Panc1 (cell line): ENCODE results near the gene SLC7A11. TPM values are rescaled to one million over a fixed set of nuclear protein-coding genes. Genes with fewer than 3 reads are reported as not detected.

Source experiments
- ATAC-seq: fragments of 200-7000 bp; cut with Tn5 transposase; 2 replicates; pipeline ENCODE4 v1.9.1; 2020; ENCODE audit warnings: mild to moderate bottlenecking, moderate library complexity
- BruUV-seq: library from RNA; stranded (reverse); fragments of 400-500 nt; replicated peaks from 2 replicates; lab custom pipeline; 2021; lab: Mats Ljungman, UMichigan
- CTCF ChIA-PET: fragments of 300-600 bp; sonication (Branson Sonifier 250); formaldehyde crosslinking; loops from one replicate; lab custom pipeline; 2022; ENCODE audit warnings: antibody characterized with exemption; lab: Charles Lee
- POLR2A ChIA-PET: fragments of 300-600 bp; sonication (Branson Sonifier 250); formaldehyde crosslinking; loops from one replicate; lab custom pipeline; 2022; ENCODE audit warnings: antibody characterized with exemption; lab: Charles Lee
- DNase-seq: peaks from one replicate; pipeline ENCODE4 v3.0.0-alpha.2; 2010; ENCODE audit warnings: low read depth, low spot score
- H3K27ac ChIP-seq: 2 replicates; pipeline ENCODE4 v1.5.1; 2011; ENCODE audit warnings: mild to moderate bottlenecking, low read length, inconsistent platforms
- H3K27me3 ChIP-seq: fragments of 200-500 bp; sonication (Bioruptor generic); 2 replicates; pipeline ENCODE4 v1.6.0; 2014; ENCODE audit warnings: low read length, inconsistent platforms; ENCODE audit not compliant: control insufficient read depth, insufficient read depth
- H3K36me3 ChIP-seq: fragments of 200-500 bp; sonication (Bioruptor generic); 2 replicates; pipeline ENCODE4 v1.5.1; 2014; ENCODE audit warnings: inconsistent platforms, mild to moderate bottlenecking, low read length, moderate library complexity; ENCODE audit not compliant: control insufficient read depth, insufficient read depth
- H3K4me1 ChIP-seq: 2 replicates; pipeline ENCODE4 v1.5.1; 2011; ENCODE audit warnings: inconsistent platforms, mild to moderate bottlenecking, low read length, moderate library complexity; ENCODE audit not compliant: control insufficient read depth, insufficient read depth
- H3K4me3 ChIP-seq, 2 experiments: 2 replicates each; pipeline ENCODE4 v1.5.1; 2011 to 2012; ENCODE audit warnings: low read depth in 2 of 2, low read length in 2 of 2, mild to moderate bottlenecking in 2 of 2, inconsistent platforms in 1 of 2, moderate library complexity in 1 of 2
- H3K9me3 ChIP-seq: fragments of 200-500 bp; sonication (Bioruptor generic); 2 replicates; pipeline ENCODE4 v1.5.1; 2014; ENCODE audit warnings: low read depth, mild to moderate bottlenecking, inconsistent platforms, low read length, moderate library complexity; ENCODE audit not compliant: control insufficient read depth, insufficient read depth
- POLR2AphosphoS5 ChIP-seq: IDR thresholded peaks from 2 replicates; pipeline ENCODE4 v1.6.1; 2012; ENCODE audit warnings: mild to moderate bottlenecking, low read depth, low read length, moderate library complexity
- REST ChIP-seq, 2 experiments: IDR thresholded peaks; 2 replicates each; pipeline ENCODE4 v1.6.1; 2011 to 2012; ENCODE audit warnings: low read depth in 2 of 2, control low read depth in 1 of 2, low read length in 1 of 2, mild to moderate bottlenecking in 1 of 2, moderate library complexity in 1 of 2; ENCODE audit not compliant: insufficient read depth in 1 of 2
- SIN3A ChIP-seq: IDR thresholded peaks from 2 replicates; pipeline ENCODE4 v1.6.1; 2012; ENCODE audit warnings: low read depth, mild to moderate bottlenecking, low read length, moderate library complexity, borderline replicate concordance; ENCODE audit not compliant: insufficient read depth
- TCF7L2 ChIP-seq: IDR thresholded peaks from 2 replicates; pipeline ENCODE4 v1.6.1; 2011; ENCODE audit warnings: mild to moderate bottlenecking, low read depth, low read length, inconsistent platforms
- in situ Hi-C: cut with HindIII; loops from 2 replicates; pipeline ENCODE4 v1.10.0; 2016; ENCODE audit warnings: low sequenced_read_pairs, low pct_unique_long_range_greater_than_20kb
- intact Hi-C: fragments of 100-400 bp; cut with micrococcal nuclease; formaldehyde crosslinking; loops from one replicate; pipeline ENCODE4 v1.10.0; 2022; ENCODE audit not compliant: unreplicated experiment
- total RNA-seq: library from RNA; stranded (reverse); gene quantifications from one replicate; pipeline ENCODE4 v1.2.1, GENCODE V29; 2021; ENCODE audit not compliant: unreplicated experiment
- TF ChIP-seq, protein P1 (sequence below): fragments of 450-650 bp; IDR thresholded peaks from 2 replicates; pipeline ENCODE4 v1.5.1; 2017; ENCODE audit warnings: mild to moderate bottlenecking

The SLC7A11 gene
- total RNA-seq, 1 experiment from 2014 or later, result 6.4 TPM

DNA sequence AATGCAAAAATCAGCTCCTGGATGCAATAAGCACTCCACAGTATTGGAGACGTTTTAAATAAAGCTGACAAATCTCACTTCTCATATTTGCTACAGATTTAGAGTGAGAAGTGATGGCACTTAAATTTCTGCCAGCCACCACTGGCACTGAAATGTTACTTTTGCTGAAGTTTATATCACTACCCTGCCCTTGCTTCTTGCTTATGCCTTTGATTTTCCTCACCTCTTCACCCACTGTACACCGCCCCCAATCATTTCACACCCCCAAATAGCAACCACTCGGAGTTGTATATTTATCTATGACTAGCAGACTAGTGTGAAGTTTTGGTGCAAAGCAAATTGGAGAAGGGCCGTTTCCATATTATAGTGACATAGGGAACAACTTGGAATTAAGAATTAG lies 19.9 kb upstream of the SLC7A11 start:
- no peak for TF ChIP-seq TCF7L2
- TF ChIP-seq, protein P1, sequence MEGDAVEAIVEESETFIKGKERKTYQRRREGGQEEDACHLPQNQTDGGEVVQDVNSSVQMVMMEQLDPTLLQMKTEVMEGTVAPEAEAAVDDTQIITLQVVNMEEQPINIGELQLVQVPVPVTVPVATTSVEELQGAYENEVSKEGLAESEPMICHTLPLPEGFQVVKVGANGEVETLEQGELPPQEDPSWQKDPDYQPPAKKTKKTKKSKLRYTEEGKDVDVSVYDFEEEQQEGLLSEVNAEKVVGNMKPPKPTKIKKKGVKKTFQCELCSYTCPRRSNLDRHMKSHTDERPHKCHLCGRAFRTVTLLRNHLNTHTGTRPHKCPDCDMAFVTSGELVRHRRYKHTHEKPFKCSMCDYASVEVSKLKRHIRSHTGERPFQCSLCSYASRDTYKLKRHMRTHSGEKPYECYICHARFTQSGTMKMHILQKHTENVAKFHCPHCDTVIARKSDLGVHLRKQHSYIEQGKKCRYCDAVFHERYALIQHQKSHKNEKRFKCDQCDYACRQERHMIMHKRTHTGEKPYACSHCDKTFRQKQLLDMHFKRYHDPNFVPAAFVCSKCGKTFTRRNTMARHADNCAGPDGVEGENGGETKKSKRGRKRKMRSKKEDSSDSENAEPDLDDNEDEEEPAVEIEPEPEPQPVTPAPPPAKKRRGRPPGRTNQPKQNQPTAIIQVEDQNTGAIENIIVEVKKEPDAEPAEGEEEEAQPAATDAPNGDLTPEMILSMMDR, result no peak
- TF ChIP-seq POLR2AphosphoS5, result no peak
- no peak for TF ChIP-seq SIN3A
- TF ChIP-seq REST (IDR thresholded peaks at IDR 0.05; ENCODE audit: insufficient read depth in 1 of 2, low read depth in 2 of 2, low read length in 1 of 2), result no peak
- Histone ChIP-seq H3K4me1 (no peaks in the 10 kb centered on the region), H3K27ac (no peak overlapping the region), H3K4me3 (no peak overlapping the region), H3K9me3 (no peaks in the 10 kb centered on the region), H3K36me3 (no peaks in the 10 kb centered on the region), H3K27me3 (no peaks in the 10 kb centered on the region)
- POLR2A ChIA-PET, result interaction anchor here (0.5 kb wide), 1 partner anchor 15 kb away, joined by 4 read pairs; no protein-coding TSS in a partner anchor
- in situ Hi-C loops (no loop called here), intact Hi-C loops (no loop called here)
- CTCF ChIA-PET, result no interaction called here
- no TSS peak for BruUV-seq
- ATAC-seq (no peak), DNase-seq (no peak)

DNA sequence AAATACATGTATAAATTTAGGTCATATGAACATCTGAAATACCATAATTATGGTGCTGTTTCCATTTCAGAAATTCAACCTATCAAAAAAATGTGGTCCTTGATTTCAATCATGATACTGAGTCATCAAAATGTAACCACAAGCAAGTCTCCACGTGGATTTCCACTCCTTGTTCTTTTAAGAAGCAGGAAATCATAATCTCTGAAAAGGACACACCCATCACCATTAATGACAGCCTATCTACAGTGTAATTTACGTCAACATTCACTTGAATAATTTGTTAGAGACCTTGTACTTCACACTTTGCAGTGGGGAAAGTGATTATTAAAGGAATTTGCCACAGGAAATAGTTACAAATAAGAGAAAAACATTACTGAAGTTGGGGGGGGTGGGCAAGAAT lies 17.7 kb upstream of the SLC7A11 start:
- H3K4me3 ChIP-seq, result no peak overlapping the region
- in situ Hi-C loops (no loop called here), intact Hi-C loops (no loop called here)
- ChIA-PET POLR2A (no interaction called here), CTCF (no interaction called here)
- no peak overlapping the region for H3K27ac ChIP-seq
- DNase-seq, result no peak
- TF ChIP-seq REST (IDR thresholded peaks at IDR 0.05; ENCODE audit: insufficient read depth in 1 of 2, low read depth in 2 of 2, low read length in 1 of 2) (no peak), POLR2AphosphoS5 (no peak), TCF7L2 (no peak), SIN3A (no peak)
- TF ChIP-seq, protein P1, result no peak
- H3K27me3 ChIP-seq, result no peaks in the 10 kb centered on the region
- no peaks in the 10 kb centered on the region for H3K4me1 ChIP-seq
- no peak for ATAC-seq
- BruUV-seq, result no TSS peak
- H3K9me3 ChIP-seq, result no peaks in the 10 kb centered on the region
- H3K36me3 ChIP-seq, result no peaks in the 10 kb centered on the region
